ENCODE measurements around the gene FAM53B.

The FAM53B gene

DNA sequence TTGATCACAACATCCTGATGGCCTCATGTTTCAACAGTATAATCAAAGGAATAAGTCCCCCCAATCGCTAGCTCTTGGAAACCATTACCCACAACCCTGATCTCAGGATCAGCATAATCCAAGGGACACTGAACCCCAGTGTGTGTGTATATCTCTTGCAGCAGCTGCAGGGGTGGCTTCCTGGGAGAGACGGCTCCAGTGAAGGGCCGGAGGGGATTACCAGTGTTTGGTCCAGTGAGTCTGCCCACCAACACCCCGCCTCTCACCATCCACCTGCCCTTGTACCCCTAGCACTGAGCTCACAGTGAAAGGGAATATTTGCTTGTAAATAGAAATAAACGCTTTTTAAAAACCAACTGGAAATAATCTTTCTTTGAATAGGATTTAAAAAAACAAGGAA, 63.1 kb downstream of the FAM53B start:
- H2AK5ac ChIP-seq (ENCODE audit: low read depth, low read length), result no peak overlapping the region
- H3K4ac ChIP-seq (ENCODE audit: low read length), result no peak overlapping the region
- H4K91ac ChIP-seq (ENCODE audit: low read depth, low read length, poor library complexity), result no peak overlapping the region
- H2BK12ac ChIP-seq (ENCODE audit: low read length), result no peak overlapping the region
- peaks cover 14 to 16% of the 10 kb centered on the region in 2 donors for H3K4me1 ChIP-seq (ENCODE audit: control insufficient read depth in 2 of 2, insufficient read depth in 1 of 2, low read depth in 1 of 2, low read length in 2 of 2)
- no peaks in the 10 kb centered on the region for H3K27me3 ChIP-seq (ENCODE audit: control insufficient read depth in 3 of 3, insufficient read depth in 3 of 3, low read depth in 1 of 3, low read length in 3 of 3)
- no CpG with 5 or more reads among the region's 5 CpGs for WGBS, 2 donors (ENCODE audit: extremely low coverage in 2 of 2, insufficient read length in 2 of 2, insufficient replicate concordance in 1 of 2)
- no peak overlapping the region for H3K4me3 ChIP-seq (ENCODE audit: low read length in 2 of 2)
- no peak overlapping the region for H2BK120ac ChIP-seq (ENCODE audit: low read depth, low read length)
- no peak overlapping the region for H3K14ac ChIP-seq (ENCODE audit: low read length)
- H2BK15ac ChIP-seq (ENCODE audit: low read length), result no peak overlapping the region
- H3K9me3 ChIP-seq (replicated peaks in 1 of 2; ENCODE audit: control insufficient read depth in 2 of 2, insufficient read depth in 1 of 2, low read depth in 1 of 2, low read length in 2 of 2), result no peaks in the 10 kb centered on the region
- H4K8ac ChIP-seq (ENCODE audit: low read depth, low read length), result no peak overlapping the region
- no peak overlapping the region for H2BK5ac ChIP-seq (ENCODE audit: low read length)
- peaks cover 13 to 65% of the 10 kb centered on the region in 2 donors for H3K36me3 ChIP-seq (replicated peaks in 1 of 2; ENCODE audit: control insufficient read depth in 2 of 2, insufficient read depth in 2 of 2, low read length in 2 of 2)
- no peak overlapping the region for H3K9ac ChIP-seq (ENCODE audit: low read depth, low read length, poor library complexity)
- H3K79me1 ChIP-seq (ENCODE audit: low read depth, low read length), result peaks cover 8% of the 10 kb centered on the region
- H3K23ac ChIP-seq (ENCODE audit: low read depth, low read length, poor library complexity), result no peak overlapping the region
- DNase-seq (ENCODE audit: low spot score), result no peak
- H3K4me2 ChIP-seq (ENCODE audit: insufficient read depth, low read length, poor library complexity, severe bottlenecking), result no peak overlapping the region
- no peak overlapping the region for H3K18ac ChIP-seq (ENCODE audit: low read length)
- no peak overlapping the region for H3K27ac ChIP-seq (replicated peaks; ENCODE audit: low read length)
- no peak overlapping the region for H2AFZ ChIP-seq (ENCODE audit: low read length)

- no peak overlapping the region for H3K18ac ChIP-seq (ENCODE audit: low read length)
- no CpG with 5 or more reads among the region's 7 CpGs for WGBS, 2 donors (ENCODE audit: extremely low coverage in 2 of 2, insufficient read length in 2 of 2, insufficient replicate concordance in 1 of 2)
- peaks cover 13 to 66% of the 10 kb centered on the region in 2 donors for H3K36me3 ChIP-seq (replicated peaks in 1 of 2; ENCODE audit: control insufficient read depth in 2 of 2, insufficient read depth in 2 of 2, low read length in 2 of 2)
- no peak overlapping the region for H3K4me2 ChIP-seq (ENCODE audit: insufficient read depth, low read length, poor library complexity, severe bottlenecking)
- no peak overlapping the region for H3K23ac ChIP-seq (ENCODE audit: low read depth, low read length, poor library complexity)
- H2BK15ac ChIP-seq (ENCODE audit: low read length), result no peak overlapping the region
- no peak overlapping the region for H2BK12ac ChIP-seq (ENCODE audit: low read length)
- H2AK5ac ChIP-seq (ENCODE audit: low read depth, low read length), result no peak overlapping the region
- H3K4ac ChIP-seq (ENCODE audit: low read length), result no peak overlapping the region
- no peak overlapping the region for H2BK120ac ChIP-seq (ENCODE audit: low read depth, low read length)
- H2BK5ac ChIP-seq (ENCODE audit: low read length), result no peak overlapping the region
- H3K4me3 ChIP-seq (ENCODE audit: low read length in 2 of 2), result no peak overlapping the region
- no peak for DNase-seq (ENCODE audit: low spot score)
- H2AFZ ChIP-seq (ENCODE audit: low read length), result no peak overlapping the region
- peaks cover 8% of the 10 kb centered on the region for H3K79me1 ChIP-seq (ENCODE audit: low read depth, low read length)
- H3K9ac ChIP-seq (ENCODE audit: low read depth, low read length, poor library complexity), result no peak overlapping the region
- no peak overlapping the region for H3K14ac ChIP-seq (ENCODE audit: low read length)
- no peak overlapping the region for H3K27ac ChIP-seq (replicated peaks; ENCODE audit: low read length)
- no peak overlapping the region for H4K8ac ChIP-seq (ENCODE audit: low read depth, low read length)
- peaks cover 14 to 16% of the 10 kb centered on the region in 2 donors for H3K4me1 ChIP-seq (ENCODE audit: control insufficient read depth in 2 of 2, insufficient read depth in 1 of 2, low read depth in 1 of 2, low read length in 2 of 2)
- H4K91ac ChIP-seq (ENCODE audit: low read depth, low read length, poor library complexity), result no peak overlapping the region
- no peaks in the 10 kb centered on the region for H3K27me3 ChIP-seq (ENCODE audit: control insufficient read depth in 3 of 3, insufficient read depth in 3 of 3, low read depth in 1 of 3, low read length in 3 of 3)
- no peaks in the 10 kb centered on the region for H3K9me3 ChIP-seq (replicated peaks in 1 of 2; ENCODE audit: control insufficient read depth in 2 of 2, insufficient read depth in 1 of 2, low read depth in 1 of 2, low read length in 2 of 2)
Observed at GRCh38 chr10:124680675-124681074, 63.5 kb downstream of the FAM53B start.

- Histone ChIP-seq H2BK12ac (ENCODE audit: low read length) (no peak overlapping the region), H2AFZ (ENCODE audit: low read length) (no peak overlapping the region), H3K27ac (replicated peaks; ENCODE audit: low read length) (no peak overlapping the region), H3K27me3 (ENCODE audit: control insufficient read depth in 3 of 3, insufficient read depth in 3 of 3, low read depth in 1 of 3, low read length in 3 of 3) (no peaks in the 10 kb centered on the region), H3K18ac (ENCODE audit: low read length) (no peak overlapping the region), H3K4me2 (ENCODE audit: insufficient read depth, low read length, poor library complexity, severe bottlenecking) (no peak overlapping the region), H3K9me3 (replicated peaks in 1 of 2; ENCODE audit: control insufficient read depth in 2 of 2, insufficient read depth in 1 of 2, low read depth in 1 of 2, low read length in 2 of 2) (no peaks in the 10 kb centered on the region), H3K9ac (ENCODE audit: low read depth, low read length, poor library complexity) (no peak overlapping the region), H2BK5ac (ENCODE audit: low read length) (no peak overlapping the region), H3K4ac (ENCODE audit: low read length) (no peak overlapping the region), H2BK120ac (ENCODE audit: low read depth, low read length) (no peak overlapping the region), H3K4me3 (ENCODE audit: low read length in 2 of 2) (no peak overlapping the region), H3K23ac (ENCODE audit: low read depth, low read length, poor library complexity) (no peak overlapping the region), H3K36me3 (replicated peaks in 1 of 2; ENCODE audit: control insufficient read depth in 2 of 2, insufficient read depth in 2 of 2, low read length in 2 of 2) (peaks cover 13 to 67% of the 10 kb centered on the region in 2 donors), H4K8ac (ENCODE audit: low read depth, low read length) (no peak overlapping the region), H3K4me1 (ENCODE audit: control insufficient read depth in 2 of 2, insufficient read depth in 1 of 2, low read depth in 1 of 2, low read length in 2 of 2) (peaks cover 14% of the 10 kb centered on the region in 2 donors), H2AK5ac (ENCODE audit: low read depth, low read length) (no peak overlapping the region), H3K14ac (ENCODE audit: low read length) (no peak overlapping the region), H3K79me1 (ENCODE audit: low read depth, low read length) (peaks cover 8% of the 10 kb centered on the region), H2BK15ac (ENCODE audit: low read length) (peak overlapping the region; percentile 5), H4K91ac (ENCODE audit: low read depth, low read length, poor library complexity) (no peak overlapping the region)
- no CpG with 5 or more reads among the region's 8 CpGs for WGBS, 2 donors (ENCODE audit: extremely low coverage in 2 of 2, insufficient read length in 2 of 2, insufficient replicate concordance in 1 of 2)
- DNase-seq (ENCODE audit: low spot score), result no peak
Observed at GRCh38 chr10:124679401-124679800, 64.8 kb downstream of the FAM53B start.

DNA sequence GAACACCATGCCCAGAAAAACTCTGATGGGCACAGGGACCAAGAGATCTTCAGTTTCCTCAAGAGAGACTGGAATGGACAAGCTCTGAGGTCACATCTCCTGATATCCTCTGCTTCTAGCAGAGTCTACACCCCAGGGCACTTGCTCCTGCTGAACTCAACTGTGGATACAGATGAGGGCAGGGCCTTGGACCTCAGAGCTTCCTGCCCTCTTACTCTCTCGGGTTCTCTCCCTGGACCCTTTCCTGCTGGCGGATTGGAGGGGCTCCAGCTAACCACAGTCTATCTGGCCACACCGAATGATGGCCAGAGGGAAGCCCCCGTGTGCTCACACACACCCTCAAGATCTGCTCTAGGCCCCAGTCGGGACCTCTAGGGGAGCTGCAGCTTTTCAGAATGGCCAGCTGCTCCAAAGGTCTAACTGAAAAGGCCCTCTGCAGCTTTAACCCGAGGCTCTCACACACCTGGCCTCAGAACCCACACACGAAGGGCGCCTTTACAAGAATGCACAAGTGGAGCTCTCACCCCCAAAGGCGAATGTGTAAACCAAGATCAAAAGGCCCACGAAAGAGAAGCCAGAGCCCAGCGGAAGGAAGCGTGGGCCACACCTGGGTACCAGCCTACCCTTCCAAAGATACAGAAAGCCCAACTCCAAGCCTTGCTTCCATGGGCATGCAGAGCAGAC, 65.5 kb downstream of the FAM53B start:
- WGBS, 2 donors (ENCODE audit: extremely low coverage in 2 of 2, insufficient read length in 2 of 2, insufficient replicate concordance in 1 of 2), result no CpG with 5 or more reads among the region's 12 CpGs

More for the DNA sequence above, 65.5 kb downstream of the FAM53B start:
- H3K23ac ChIP-seq (ENCODE audit: low read depth, low read length, poor library complexity), result no peak overlapping the region
- no peaks in the 10 kb centered on the region for H3K9me3 ChIP-seq (replicated peaks in 1 of 2; ENCODE audit: control insufficient read depth in 2 of 2, insufficient read depth in 1 of 2, low read depth in 1 of 2, low read length in 2 of 2)
- H3K4me1 ChIP-seq (ENCODE audit: control insufficient read depth in 2 of 2, insufficient read depth in 1 of 2, low read depth in 1 of 2, low read length in 2 of 2), result peaks cover 14% of the 10 kb centered on the region in 2 donors
- H3K4me3 ChIP-seq (ENCODE audit: low read length in 2 of 2), result no peak overlapping the region
- H4K91ac ChIP-seq (ENCODE audit: low read depth, low read length, poor library complexity), result no peak overlapping the region
- no peak overlapping the region for H2AFZ ChIP-seq (ENCODE audit: low read length)
- no peaks in the 10 kb centered on the region for H3K27me3 ChIP-seq (ENCODE audit: control insufficient read depth in 3 of 3, insufficient read depth in 3 of 3, low read depth in 1 of 3, low read length in 3 of 3)
- H2BK12ac ChIP-seq (ENCODE audit: low read length), result no peak overlapping the region
- no peak overlapping the region for H4K8ac ChIP-seq (ENCODE audit: low read depth, low read length)
- H2AK5ac ChIP-seq (ENCODE audit: low read depth, low read length), result no peak overlapping the region
- DNase-seq (ENCODE audit: low spot score), result no peak
- H2BK5ac ChIP-seq (ENCODE audit: low read length), result no peak overlapping the region
- H3K36me3 ChIP-seq (replicated peaks in 1 of 2; ENCODE audit: control insufficient read depth in 2 of 2, insufficient read depth in 2 of 2, low read length in 2 of 2), result peaks cover 13 to 71% of the 10 kb centered on the region in 2 donors
- H3K9ac ChIP-seq (ENCODE audit: low read depth, low read length, poor library complexity), result no peak overlapping the region
- H3K4ac ChIP-seq (ENCODE audit: low read length), result no peak overlapping the region
- H3K79me1 ChIP-seq (ENCODE audit: low read depth, low read length), result peaks cover 10% of the 10 kb centered on the region
- H3K4me2 ChIP-seq (ENCODE audit: insufficient read depth, low read length, poor library complexity, severe bottlenecking), result no peak overlapping the region
- no peak overlapping the region for H3K14ac ChIP-seq (ENCODE audit: low read length)
- no peak overlapping the region for H3K27ac ChIP-seq (replicated peaks; ENCODE audit: low read length)
- H3K18ac ChIP-seq (ENCODE audit: low read length), result peak overlapping the region; percentile 31
- H2BK120ac ChIP-seq (ENCODE audit: low read depth, low read length), result no peak overlapping the region
- peak overlapping the region; percentile 5 for H2BK15ac ChIP-seq (ENCODE audit: low read length)

Measured in neuronal stem cell (in vitro differentiated cells).